WERI-Rb-1 (cell line): ENCODE data around the gene AEBP1.

Experiments
- DNase-seq: peaks from one replicate; pipeline ENCODE4 v3.0.0-alpha.2; 2020
- H3K27ac ChIP-seq: fragments of 250-450 bp; sonication (Bioruptor Pico); 2 replicates; pipeline ENCODE4 v1.5.1; 2020; ENCODE audit warnings: mild to moderate bottlenecking, moderate library complexity
- H3K27me3 ChIP-seq: fragments of 250-450 bp; sonication (Bioruptor Pico); 2 replicates; pipeline ENCODE4 v1.5.1; 2021; ENCODE audit warnings: mild to moderate bottlenecking, low read depth, moderate library complexity; ENCODE audit not compliant: insufficient read depth, severe bottlenecking
- H3K36me3 ChIP-seq: fragments of 250-450 bp; sonication (Bioruptor Pico); 2 replicates; pipeline ENCODE4 v1.5.1; 2020; ENCODE audit warnings: mild to moderate bottlenecking, moderate library complexity
- H3K4me3 ChIP-seq: 2 replicates; pipeline ENCODE4 v1.5.1; 2011; ENCODE audit warnings: low read depth, mild to moderate bottlenecking, control low read depth, low read length
- H3K9me3 ChIP-seq: fragments of 250-450 bp; sonication (Bioruptor Pico); 2 replicates; pipeline ENCODE4 v1.5.1; 2021; ENCODE audit warnings: mild to moderate bottlenecking, moderate library complexity; ENCODE audit not compliant: severe bottlenecking
- CTCF ChIP-seq: IDR thresholded peaks from 2 replicates; pipeline ENCODE4 v1.5.1; 2011; ENCODE audit warnings: low read depth, mild to moderate bottlenecking, control low read depth, inconsistent platforms, low read length

Gene AEBP1

DNA sequence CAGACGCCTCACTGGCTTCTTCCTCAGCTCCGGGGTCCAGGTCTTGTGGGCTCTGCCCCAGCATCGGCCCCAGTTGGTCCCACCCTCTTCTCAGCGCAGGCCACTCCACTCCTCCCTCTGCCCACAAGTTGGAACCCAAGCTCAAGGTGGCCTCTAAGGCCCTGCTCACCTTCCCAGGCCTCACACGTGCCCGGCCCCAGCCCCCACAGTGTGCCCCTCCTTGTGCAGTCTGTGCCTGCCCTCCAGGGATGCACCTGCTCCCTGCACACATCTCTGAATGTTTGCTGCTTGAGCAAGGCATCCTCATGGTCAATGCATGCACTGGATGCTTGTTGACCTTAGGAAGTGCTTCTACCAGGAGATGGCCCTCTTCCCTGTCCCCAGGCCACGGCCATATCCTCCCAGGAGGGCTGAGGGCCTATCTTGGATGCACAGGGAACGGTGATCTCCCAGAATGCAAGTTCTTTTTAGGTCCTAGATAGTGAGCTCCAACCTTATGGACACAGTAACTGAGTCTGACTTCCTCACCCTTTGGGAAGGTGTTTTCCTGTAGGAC lies 7.7 kb upstream of the AEBP1 start:
- H3K9me3 ChIP-seq = no peaks in the 10 kb centered on the region
- H3K27ac ChIP-seq = no peak overlapping the region
- H3K4me3 ChIP-seq = no peak overlapping the region
- H3K36me3 ChIP-seq = no peaks in the 10 kb centered on the region
- no peak for TF ChIP-seq CTCF
- no peak for DNase-seq
- H3K27me3 ChIP-seq = no peaks in the 10 kb centered on the region

DNA sequence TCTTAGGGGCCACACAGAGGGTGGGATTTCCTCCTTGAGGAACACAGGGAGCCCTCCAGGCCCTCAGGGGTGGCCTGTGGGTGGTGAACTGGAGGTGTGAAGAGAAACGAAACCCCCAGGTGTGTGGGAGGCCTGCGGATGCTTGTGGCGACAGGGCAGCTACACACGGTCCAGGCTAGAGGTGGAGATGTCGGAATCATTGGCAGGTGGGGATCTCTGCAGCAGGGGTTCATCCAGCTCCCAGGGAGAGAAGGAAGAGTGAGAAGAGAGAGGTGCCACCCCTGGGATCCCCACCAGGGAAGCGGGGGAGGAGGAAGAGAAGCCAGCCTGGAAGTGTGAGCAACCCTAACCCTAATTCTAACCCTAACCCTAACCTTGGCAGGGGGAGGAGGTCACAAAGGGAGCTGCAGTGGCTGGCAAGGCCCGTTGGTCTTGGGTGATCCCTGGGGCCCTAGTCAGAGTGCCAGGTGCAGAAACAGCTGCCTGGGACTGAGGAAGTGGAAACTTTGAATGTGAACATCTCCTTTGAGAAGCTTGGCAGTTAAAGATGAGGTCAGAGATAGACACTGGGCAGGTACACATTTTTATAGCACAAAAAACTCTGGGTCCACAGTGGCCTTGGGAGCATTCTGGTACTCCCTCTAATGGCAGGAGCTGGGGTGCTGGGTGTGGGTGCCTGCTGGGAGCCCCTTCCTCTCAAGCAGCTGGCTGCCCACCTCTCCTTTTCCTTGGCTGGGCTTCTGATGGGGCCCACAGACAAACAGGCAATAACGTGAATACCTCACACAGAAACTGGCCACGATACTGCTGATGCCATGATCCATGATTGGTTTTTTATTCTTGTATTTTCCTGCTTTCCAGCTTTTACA lies 6.8 kb upstream of the AEBP1 start:
- no peaks in the 10 kb centered on the region for H3K36me3 ChIP-seq
- DNase-seq = no peak
- H3K27me3 ChIP-seq = no peaks in the 10 kb centered on the region
- TF ChIP-seq CTCF = no peak
- H3K27ac ChIP-seq = no peak overlapping the region
- no peaks in the 10 kb centered on the region for H3K9me3 ChIP-seq
- H3K4me3 ChIP-seq = no peak overlapping the region

GRCh38 chr7:44098092-44099068 lies 5.8 kb upstream of the AEBP1 start:
- no peak overlapping the region for H3K4me3 ChIP-seq
- DNase-seq = no peak
- H3K9me3 ChIP-seq = no peaks in the 10 kb centered on the region
- no peaks in the 10 kb centered on the region for H3K36me3 ChIP-seq
- no peak for TF ChIP-seq CTCF
- no peaks in the 10 kb centered on the region for H3K27me3 ChIP-seq
- no peak overlapping the region for H3K27ac ChIP-seq

GRCh38 chr7:44099669-44100068 lies 4.5 kb upstream of the AEBP1 start:
- DNase-seq = no peak
- TF ChIP-seq CTCF = no peak
- Histone ChIP-seq H3K27ac (no peak overlapping the region), H3K36me3 (no peaks in the 10 kb centered on the region), H3K9me3 (no peaks in the 10 kb centered on the region), H3K27me3 (no peaks in the 10 kb centered on the region), H3K4me3 (no peak overlapping the region)

DNA sequence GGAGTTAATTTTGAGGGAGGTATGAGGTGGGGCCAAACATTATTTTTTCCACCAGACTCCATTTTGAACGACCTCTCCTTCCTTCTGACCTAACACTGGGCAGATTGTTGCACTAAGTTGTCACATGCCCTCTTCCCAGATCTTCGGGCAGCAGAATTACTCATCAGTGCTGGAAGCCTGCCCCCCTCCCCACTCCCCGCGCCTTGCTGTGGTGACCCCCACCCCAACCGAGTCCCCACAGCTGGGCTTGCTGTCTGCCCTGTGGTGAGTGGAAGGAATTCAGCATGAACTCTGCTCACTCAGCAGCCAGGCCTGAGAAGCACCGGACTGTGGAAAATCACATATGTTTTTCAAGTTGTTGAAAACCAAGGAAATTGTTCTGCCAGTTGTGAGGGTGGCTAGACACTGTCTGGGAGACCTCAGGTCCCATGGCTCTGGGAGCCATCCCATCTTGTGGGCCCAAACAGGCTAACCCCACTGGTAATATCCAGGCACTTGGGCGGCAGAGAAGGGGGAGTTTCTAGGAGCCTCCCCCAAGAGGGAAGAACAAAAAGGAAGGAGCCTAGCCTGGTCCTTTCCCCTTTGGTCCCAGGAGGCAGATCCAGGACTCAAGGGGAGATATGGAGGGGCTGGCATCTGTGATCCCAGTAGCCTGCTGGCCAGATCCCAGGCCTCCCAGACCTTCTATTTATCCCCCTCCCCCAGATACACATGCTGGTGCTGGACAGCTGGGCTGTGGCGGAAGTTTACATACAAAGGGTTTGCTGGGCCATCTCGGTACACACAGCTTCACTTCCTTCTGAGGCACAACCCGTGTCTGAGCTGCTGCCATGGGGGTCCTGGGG lies 3.5 kb upstream of the AEBP1 start:
- TF ChIP-seq CTCF = no peak
- Histone ChIP-seq H3K27ac (no peak overlapping the region), H3K36me3 (no peaks in the 10 kb centered on the region; the same call in 1 of the 2 replicates)

More for the DNA sequence above, 3.5 kb upstream of the AEBP1 start:
- no peak for DNase-seq
- Histone ChIP-seq H3K4me3 (no peak overlapping the region), H3K9me3 (no peaks in the 10 kb centered on the region), H3K27me3 (no peaks in the 10 kb centered on the region)
